Measurements from ENCODE around the gene NCF4.
A peak's percentile ranks its signal among the peaks of the same experiment; 100 is the strongest.

The NCF4 gene

GRCh38 chr22:36860821-36861659 lies at the start of gene NCF4:
Gene NCF4 (plus strand): TSS chr22:36861006. CDS start chr22:36861172, 166 bp downstream.
- no peak for DNase-seq (ENCODE audit: low spot score)

- no peak for DNase-seq (ENCODE audit: low spot score)
Observed at GRCh38 chr22:36811094-36811800, 49.6 kb upstream of the NCF4 start.

GRCh38 chr22:36814801-36815200 lies 46.0 kb upstream of the NCF4 start:
- DNase-seq (ENCODE audit: low spot score): no peak

GRCh38 chr22:36815558-36816338 lies 45.1 kb upstream of the NCF4 start:
- DNase-seq (ENCODE audit: low spot score): no peak

- no peak for DNase-seq (ENCODE audit: low spot score)
Observed at GRCh38 chr22:36816339-36816635, 44.5 kb upstream of the NCF4 start.

- DNase-seq (ENCODE audit: low spot score): peak; percentile 36
Observed at GRCh38 chr22:36816636-36817524, 43.9 kb upstream of the NCF4 start, which contains the start of gene PVALB. Gene PVALB (minus strand): TSS chr22:36817035. CDS start chr22:36817005, 30 bp downstream.

GRCh38 chr22:36817525-36817848 lies 43.3 kb upstream of the NCF4 start:
- no peak for DNase-seq (ENCODE audit: low spot score)

GRCh38 chr22:36818010-36818642 lies 42.7 kb upstream of the NCF4 start:
- DNase-seq (ENCODE audit: low spot score): peak; percentile 13

DNA sequence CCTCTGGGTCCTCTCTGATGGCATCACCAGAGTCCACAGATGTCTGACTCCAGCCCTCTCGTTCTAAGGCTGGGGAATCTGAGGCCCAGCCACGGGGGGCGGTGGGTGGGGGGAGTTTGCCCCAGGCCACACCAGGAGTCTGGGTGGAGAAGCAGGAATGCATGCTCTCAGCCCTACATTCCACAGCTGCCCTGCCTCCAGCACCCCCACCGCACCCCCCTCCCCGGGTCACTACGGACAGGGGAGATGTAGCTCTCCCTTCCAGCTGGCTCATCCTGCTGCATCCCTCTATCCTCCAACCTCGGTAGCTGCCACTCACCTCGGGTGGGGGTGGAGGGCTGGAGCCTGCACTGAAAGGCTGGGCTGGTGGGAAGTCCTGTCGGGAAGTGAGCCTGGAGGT lies 41.7 kb upstream of the NCF4 start:
- no peak for DNase-seq (ENCODE audit: low spot score)

DNA sequence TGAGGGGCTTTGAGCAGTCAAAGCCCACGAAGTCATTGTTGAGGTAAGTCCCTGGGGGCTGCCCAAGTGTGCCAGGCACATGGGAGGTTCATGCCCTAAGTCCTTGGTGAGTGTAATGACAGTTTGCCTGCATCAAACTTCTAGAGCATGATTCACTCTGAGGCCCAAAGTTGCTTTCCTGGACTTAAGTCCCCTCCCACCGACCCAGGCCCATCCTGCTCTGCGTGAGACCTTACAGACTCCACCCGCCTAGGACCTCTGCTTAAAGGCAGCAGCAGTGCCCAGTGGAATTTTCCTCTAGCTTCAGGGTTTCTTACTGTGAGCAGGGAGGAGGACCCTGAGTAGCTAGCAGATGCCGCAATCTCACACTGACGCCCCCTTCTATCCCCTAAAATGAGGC lies 38.2 kb upstream of the NCF4 start:
- DNase-seq (ENCODE audit: low spot score): no peak

- no peak for DNase-seq (ENCODE audit: low spot score)
Observed at GRCh38 chr22:36823186-36823839, 37.5 kb upstream of the NCF4 start.

- DNase-seq (ENCODE audit: low spot score): no peak
Observed at GRCh38 chr22:36824655-36825054, 36.2 kb upstream of the NCF4 start.

DNA sequence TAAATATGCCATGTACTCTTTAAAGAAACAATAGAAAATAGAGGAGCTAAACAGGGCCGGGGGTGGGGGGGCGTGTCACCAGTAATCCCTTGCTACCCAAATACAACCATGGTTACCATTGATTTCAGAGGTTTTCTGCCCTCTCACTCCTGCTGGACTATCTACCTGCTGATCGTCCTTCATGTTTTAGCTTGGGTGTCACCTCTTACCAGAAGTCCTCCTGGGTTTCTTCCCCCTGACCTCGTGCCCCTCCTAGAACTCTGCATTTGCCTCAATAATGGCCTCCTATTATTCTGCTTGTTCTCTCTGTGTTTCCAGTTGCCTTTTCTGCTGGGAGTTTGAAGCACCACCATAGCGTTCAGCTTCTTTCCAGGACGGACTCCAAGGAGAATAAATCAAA lies 34.5 kb upstream of the NCF4 start:
- DNase-seq (ENCODE audit: low spot score): no peak

- DNase-seq (ENCODE audit: low spot score): no peak
Observed at GRCh38 chr22:36828815-36829214, 32.0 kb upstream of the NCF4 start.

GRCh38 chr22:36829370-36830002 lies 31.3 kb upstream of the NCF4 start:
- DNase-seq (ENCODE audit: low spot score): no peak

GRCh38 chr22:36830601-36831000 lies 30.2 kb upstream of the NCF4 start:
- no peak for DNase-seq (ENCODE audit: low spot score)

GRCh38 chr22:36831206-36831605 lies 29.6 kb upstream of the NCF4 start:
- DNase-seq (ENCODE audit: low spot score): no peak

GRCh38 chr22:36831717-36832116 lies 29.1 kb upstream of the NCF4 start:
- no peak for DNase-seq (ENCODE audit: low spot score)

DNA sequence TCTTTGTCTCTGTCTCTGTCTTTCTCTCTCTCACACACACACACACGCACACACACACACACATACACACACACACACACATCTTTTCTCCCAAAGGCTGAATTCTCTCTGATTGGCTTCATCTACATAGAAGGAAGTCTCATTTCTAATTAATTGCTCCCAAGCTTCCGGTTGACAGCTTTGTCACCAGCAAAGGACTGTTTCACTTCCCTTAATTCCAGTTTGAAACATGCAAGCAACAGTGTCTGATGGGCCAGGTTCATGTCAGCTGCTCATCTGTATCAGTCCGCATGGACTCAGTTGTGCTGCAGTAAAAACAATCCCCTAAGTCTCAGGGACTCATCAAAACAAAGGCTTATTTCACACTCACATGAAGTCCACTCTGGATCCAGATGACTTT lies 27.7 kb upstream of the NCF4 start:
- DNase-seq (ENCODE audit: low spot score): no peak

- no peak for DNase-seq (ENCODE audit: low spot score)
Observed at GRCh38 chr22:36835903-36836302, 24.9 kb upstream of the NCF4 start.

All from AG08395 (cell line).